HUES48 (cell line): Measurements from ENCODE around the gene SRPX.

Source experiments
- H3K27ac ChIP-seq: one replicate; pipeline ENCODE4 v1.7.0; 2013; ENCODE audit warnings: low read depth, low read length, inconsistent platforms
- H3K27me3 ChIP-seq: 2 replicates; pipeline ENCODE4 v1.6.1; 2013; ENCODE audit warnings: mild to moderate bottlenecking, low read length; ENCODE audit not compliant: control insufficient read depth, insufficient read depth
- H3K36me3 ChIP-seq: 2 replicates; pipeline ENCODE4 v1.6.1; 2013; ENCODE audit warnings: low read length; ENCODE audit not compliant: control insufficient read depth, insufficient read depth
- H3K4me1 ChIP-seq: 2 replicates; pipeline ENCODE4 v1.6.1; 2013; ENCODE audit warnings: mild to moderate bottlenecking, low read length; ENCODE audit not compliant: control insufficient read depth, insufficient read depth
- H3K4me3 ChIP-seq: 2 replicates; pipeline ENCODE4 v1.5.1; 2013; ENCODE audit warnings: mild to moderate bottlenecking, low read depth, low read length
- H3K9ac ChIP-seq: 2 replicates; pipeline ENCODE4 v1.6.1; 2013; ENCODE audit warnings: mild to moderate bottlenecking, low read depth, low read length, moderate library complexity
- H3K9me3 ChIP-seq: 2 replicates; pipeline ENCODE4 v1.6.1; 2013; ENCODE audit warnings: low read length; ENCODE audit not compliant: control insufficient read depth, insufficient read depth

SRPX gene

DNA sequence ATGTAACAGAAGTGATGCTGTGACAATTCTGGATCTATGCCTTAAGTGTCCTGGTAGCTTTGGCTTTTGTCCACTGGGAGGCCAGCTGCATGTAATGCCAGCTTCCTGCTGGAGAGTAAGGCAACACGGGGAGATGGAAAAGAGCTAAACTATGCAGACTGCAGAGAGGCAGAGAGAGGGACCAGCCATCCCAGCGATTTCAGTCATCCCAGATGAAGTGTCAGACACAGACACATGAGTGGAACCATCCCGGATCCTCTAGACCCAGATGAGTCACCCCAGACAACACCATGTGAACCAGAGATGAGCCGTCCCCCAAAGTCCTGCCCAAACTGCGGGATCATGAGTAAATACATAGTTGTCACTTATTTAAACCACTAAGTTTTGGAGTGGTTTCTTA is 14.6 kb downstream of the SRPX start:
- no peaks in the 10 kb centered on the region for H3K9me3 ChIP-seq
- no peak overlapping the region for H3K4me3 ChIP-seq
- no peaks in the 10 kb centered on the region for H3K36me3 ChIP-seq
- H3K27ac ChIP-seq = no peak overlapping the region
- H3K4me1 ChIP-seq = peaks cover 7% of the 10 kb centered on the region; the same call in 1 of the 2 replicates
- no peak overlapping the region for H3K9ac ChIP-seq
- H3K27me3 ChIP-seq = no peaks in the 10 kb centered on the region

DNA sequence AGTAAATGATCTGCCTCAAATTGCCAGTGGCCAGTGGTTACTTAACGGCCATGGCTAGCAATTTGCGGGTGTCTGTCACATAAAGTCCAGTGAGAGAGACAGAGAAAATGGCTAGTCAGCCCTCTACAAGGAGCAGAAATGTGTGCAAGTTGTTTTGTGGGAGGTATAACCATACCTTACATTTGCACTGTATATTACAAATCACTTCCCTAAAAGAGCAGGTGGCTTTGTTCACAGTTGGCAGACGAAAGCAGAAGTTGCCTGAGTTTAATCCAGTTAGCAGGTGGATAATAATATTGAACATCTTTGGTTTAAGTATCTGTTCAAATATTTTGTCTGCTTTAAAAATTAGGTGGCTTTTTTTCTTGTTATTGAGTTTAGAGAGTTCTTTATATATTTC is 15.6 kb downstream of the SRPX start:
- H3K4me3 ChIP-seq = no peak overlapping the region
- no peaks in the 10 kb centered on the region for H3K36me3 ChIP-seq
- no peak overlapping the region for H3K9ac ChIP-seq
- no peaks in the 10 kb centered on the region for H3K27me3 ChIP-seq
- no peaks in the 10 kb centered on the region for H3K9me3 ChIP-seq
- H3K4me1 ChIP-seq = peaks cover 7% of the 10 kb centered on the region; the same call in 1 of the 2 replicates
- H3K27ac ChIP-seq = no peak overlapping the region

DNA sequence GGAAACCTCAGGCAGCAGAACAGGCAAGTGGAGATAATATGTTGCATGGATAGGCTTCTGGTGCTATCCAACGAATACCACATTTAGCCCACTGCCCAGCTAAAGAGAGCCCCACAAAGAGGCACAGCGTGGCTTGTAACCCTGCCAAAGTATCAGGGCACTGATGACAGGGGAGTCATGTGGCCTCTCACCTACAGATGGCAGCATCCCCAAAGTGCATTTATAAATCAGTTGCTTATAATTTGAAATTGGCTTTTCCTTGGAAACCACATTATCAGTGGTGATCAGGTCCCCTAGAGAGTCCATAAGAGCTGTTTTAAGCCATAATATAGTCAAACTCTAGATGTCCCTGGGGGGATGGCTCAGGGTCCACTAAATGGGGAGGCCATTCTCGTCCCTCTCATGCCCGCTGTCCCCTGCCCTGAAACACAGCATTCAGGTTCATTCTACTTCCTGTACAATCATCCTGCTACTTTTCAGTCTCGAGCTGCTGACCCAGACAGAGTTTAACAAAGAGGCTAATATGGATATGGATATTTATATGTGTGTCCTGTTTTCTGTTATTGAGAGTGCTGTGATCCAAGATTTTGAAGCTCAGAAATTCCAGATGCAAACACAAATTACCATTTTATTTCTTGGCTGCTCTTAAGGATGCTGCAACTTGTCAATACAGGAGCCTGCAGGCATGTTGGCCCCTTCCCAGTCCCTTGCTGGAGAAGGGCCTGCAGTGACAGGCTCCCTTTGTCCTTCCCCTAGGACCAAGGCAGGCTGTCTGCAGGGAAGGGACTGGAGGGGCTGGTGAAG is 28.5 kb downstream of the SRPX start:
- Histone ChIP-seq H3K36me3 (no peaks in the 10 kb centered on the region), H3K9ac (no peak overlapping the region)

DNA sequence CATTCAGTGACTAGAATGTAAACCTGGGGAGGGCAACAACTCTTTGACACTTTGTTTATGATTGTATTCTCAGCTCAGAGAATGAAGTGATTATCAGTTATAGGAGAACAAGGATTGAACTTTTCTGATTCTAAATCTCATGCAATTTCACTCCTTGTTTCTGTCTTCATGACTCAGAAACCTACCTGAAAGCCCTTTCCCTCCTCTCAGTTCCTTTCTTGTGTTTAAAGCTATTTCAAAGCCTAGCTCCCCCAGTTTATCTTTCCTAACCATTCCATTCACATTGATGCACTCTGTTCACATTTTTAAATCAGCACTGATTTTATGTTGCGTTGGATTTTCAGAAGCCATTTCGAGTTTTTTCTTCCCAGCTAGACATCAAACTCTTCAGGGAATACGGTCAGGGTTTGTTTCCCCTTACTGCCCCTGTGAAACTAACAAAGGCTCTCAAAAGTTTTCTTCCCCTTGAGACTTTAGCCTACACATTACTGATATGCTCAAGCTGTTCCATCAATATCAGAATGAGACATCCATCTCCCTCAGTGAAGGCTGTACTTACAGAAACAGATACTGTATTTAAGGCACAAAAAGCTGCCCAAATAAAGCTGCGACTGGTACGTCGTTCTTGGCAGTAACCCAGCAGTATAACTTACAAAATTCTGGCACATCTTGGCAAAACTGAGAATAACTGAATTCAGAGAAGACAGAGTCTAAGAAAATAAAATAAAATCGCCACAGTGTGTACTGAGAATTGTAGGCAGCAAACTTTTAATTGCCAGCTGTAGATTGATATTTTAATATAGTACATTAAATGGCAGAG is 31.0 kb downstream of the SRPX start:
- Histone ChIP-seq H3K4me3 (no peak overlapping the region), H3K9ac (no peak overlapping the region)

More for the DNA sequence above, 28.5 kb downstream of the SRPX start:
- no peaks in the 10 kb centered on the region for H3K9me3 ChIP-seq
- 0 out of 2 replicates have a peak, but pooled peaks cover 3% of the 10 kb centered on the region for H3K4me1 ChIP-seq
- H3K27me3 ChIP-seq = no peaks in the 10 kb centered on the region
- no peak overlapping the region for H3K27ac ChIP-seq
- H3K4me3 ChIP-seq = no peak overlapping the region

DNA sequence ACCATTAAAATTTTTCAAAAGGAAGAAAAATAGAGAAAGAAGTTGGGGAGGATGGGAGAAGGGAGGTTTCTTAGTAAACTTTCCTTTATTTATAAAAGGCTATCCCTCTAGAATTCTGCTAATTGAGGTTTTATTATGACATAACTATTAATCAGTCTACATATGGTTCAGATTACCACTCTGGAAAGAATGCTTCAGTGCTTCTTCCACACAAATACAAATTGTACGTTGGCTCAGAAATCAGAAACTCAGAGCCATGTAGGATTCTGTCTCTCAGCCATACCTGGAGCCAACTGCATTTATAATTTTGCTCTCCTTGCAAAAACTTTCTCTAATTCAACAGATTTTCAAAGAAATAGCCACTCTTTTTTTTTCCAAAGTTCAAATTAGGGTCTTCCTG is 37.1 kb downstream of the SRPX start:
- H3K4me1 ChIP-seq = 0 out of 2 replicates have a peak, but pooled peaks cover 1% of the 10 kb centered on the region
- no peak overlapping the region for H3K4me3 ChIP-seq
- no peak overlapping the region for H3K9ac ChIP-seq
- no peaks in the 10 kb centered on the region for H3K27me3 ChIP-seq
- no peak overlapping the region for H3K27ac ChIP-seq
- H3K9me3 ChIP-seq = no peaks in the 10 kb centered on the region
- H3K36me3 ChIP-seq = no peaks in the 10 kb centered on the region

More for the DNA sequence above, 31.0 kb downstream of the SRPX start:
- no peak overlapping the region for H3K27ac ChIP-seq
- no peaks in the 10 kb centered on the region for H3K27me3 ChIP-seq
- H3K36me3 ChIP-seq = no peaks in the 10 kb centered on the region
- no peaks in the 10 kb centered on the region for H3K9me3 ChIP-seq
- 0 out of 2 replicates have a peak, but pooled peaks cover 3% of the 10 kb centered on the region for H3K4me1 ChIP-seq

DNA sequence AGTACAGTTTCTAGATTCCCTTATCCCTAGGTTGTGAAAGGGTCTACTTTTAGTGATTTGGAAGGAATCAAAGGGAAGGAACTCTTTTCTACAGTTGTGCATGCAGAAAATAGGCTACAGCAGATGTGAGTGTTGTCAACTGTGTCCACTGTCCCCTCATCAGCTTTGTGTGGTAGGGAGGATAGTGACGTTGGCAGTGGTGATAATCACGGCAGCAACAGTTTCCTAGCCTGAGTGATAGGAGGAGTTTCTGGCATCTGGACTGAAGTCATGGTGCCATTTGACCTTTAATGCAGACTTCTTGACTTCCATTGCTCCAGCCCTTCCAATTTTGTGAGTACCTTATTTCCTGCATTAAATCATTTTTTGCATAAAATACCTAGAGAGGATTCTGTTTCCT is 39.3 kb downstream of the SRPX start:
- no peak overlapping the region for H3K27ac ChIP-seq
- H3K9me3 ChIP-seq = no peaks in the 10 kb centered on the region
- no peak overlapping the region for H3K4me3 ChIP-seq
- no peaks in the 10 kb centered on the region for H3K27me3 ChIP-seq
- no peak overlapping the region for H3K9ac ChIP-seq
- no peaks in the 10 kb centered on the region for H3K36me3 ChIP-seq
- H3K4me1 ChIP-seq = peaks cover 6% of the 10 kb centered on the region; the same call in 1 of the 2 replicates

DNA sequence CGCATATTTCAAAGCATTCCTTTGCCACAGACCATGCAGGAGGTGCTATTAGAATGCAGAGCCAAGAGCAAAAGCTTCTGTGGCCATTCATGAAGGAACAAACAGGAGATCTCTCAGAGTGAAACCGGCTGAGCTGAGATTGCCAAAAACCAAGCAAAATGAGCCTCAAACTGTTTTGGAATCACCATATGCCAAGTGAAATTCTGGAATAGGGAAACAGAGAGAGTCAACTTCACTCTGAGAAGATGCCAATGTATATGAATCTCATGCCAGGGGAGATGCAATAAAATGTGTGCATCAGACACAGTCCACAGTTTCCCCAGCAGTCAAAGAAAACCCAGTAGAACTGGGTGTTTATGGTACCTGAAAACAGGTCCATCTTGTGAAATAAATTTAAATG is 42.3 kb downstream of the SRPX start:
- Histone ChIP-seq H3K27me3 (no peaks in the 10 kb centered on the region), H3K4me1 (peaks cover 6% of the 10 kb centered on the region; the same call in 1 of the 2 replicates), H3K9me3 (no peaks in the 10 kb centered on the region), H3K36me3 (no peaks in the 10 kb centered on the region), H3K27ac (no peak overlapping the region), H3K4me3 (no peak overlapping the region), H3K9ac (no peak overlapping the region)

DNA sequence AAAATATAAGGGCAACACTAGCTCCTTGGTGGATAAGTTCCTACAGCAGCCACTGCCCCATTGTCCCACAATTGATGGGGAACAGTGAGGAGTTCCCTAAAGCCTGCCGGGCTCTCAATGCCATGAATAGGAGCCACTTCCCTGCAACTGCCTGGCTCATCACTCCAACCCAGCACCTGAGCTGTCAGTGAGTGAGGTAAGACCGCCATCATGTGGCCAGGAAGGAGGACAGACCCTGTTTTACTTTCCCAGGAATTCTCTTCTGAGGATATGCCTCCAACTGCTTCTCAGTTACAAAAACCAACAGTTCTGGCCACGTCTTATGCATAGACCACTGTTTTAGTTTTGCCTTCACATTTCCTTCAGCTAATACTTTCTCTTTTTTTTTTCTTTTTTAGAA is 45.5 kb downstream of the SRPX start:
- Histone ChIP-seq H3K36me3 (no peaks in the 10 kb centered on the region), H3K4me1 (peaks cover 18% of the 10 kb centered on the region), H3K9ac (no peak overlapping the region), H3K9me3 (no peaks in the 10 kb centered on the region), H3K4me3 (no peak overlapping the region), H3K27ac (no peak overlapping the region), H3K27me3 (no peaks in the 10 kb centered on the region)

DNA sequence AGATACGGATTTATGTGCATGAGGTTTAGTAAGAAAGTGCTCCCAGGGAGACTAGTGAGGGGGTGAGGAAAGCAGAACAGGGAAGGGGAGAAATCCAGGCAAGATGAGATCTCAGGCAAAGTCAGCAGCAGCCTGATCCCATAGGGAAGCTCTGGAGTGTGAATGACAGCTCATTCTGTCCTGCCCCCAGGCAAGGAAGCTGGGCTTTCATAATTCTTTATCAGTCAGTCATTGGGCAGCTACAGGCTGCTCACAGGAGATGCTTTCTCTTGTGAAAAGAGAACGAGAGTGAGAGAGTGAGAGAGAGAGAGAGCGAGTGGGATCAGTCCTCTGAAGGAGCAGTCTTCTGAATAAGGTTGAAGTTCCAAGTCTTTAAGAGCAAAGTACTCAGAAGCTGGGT is 48.1 kb downstream of the SRPX start:
- H3K9me3 ChIP-seq = no peaks in the 10 kb centered on the region
- H3K9ac ChIP-seq = no peak overlapping the region

DNA sequence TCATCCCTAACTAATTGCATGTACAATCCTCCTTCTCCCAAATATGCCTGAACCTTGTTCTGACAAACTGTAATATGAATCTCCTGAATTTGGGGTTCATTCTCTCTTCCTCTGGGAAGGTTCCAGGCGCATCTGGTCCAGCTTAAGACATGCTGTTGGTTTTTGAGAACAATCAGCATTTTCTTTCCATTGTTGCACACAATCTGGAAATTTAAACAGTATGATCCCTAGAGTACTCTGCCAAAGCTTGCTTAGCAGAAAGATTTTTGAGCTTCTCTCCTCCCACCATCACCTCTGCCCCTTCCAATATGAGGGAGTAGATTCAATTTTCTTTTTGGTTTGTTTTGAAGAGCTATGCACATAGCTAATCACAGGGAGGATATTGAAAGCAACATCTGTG is 50.1 kb downstream of the SRPX start:
- Histone ChIP-seq H3K27ac (no peak overlapping the region), H3K4me1 (peaks cover 12% of the 10 kb centered on the region), H3K27me3 (no peaks in the 10 kb centered on the region), H3K36me3 (no peaks in the 10 kb centered on the region), H3K4me3 (no peak overlapping the region), H3K9me3 (no peaks in the 10 kb centered on the region), H3K9ac (no peak overlapping the region)

More for the DNA sequence above, 48.1 kb downstream of the SRPX start:
- Histone ChIP-seq H3K36me3 (no peaks in the 10 kb centered on the region), H3K27me3 (no peaks in the 10 kb centered on the region), H3K4me3 (no peak overlapping the region), H3K4me1 (peaks cover 12% of the 10 kb centered on the region), H3K27ac (no peak overlapping the region)
